DOHH2 (cell line): ENCODE data around the gene TMEM164.

Experiments
- H3F3A ChIP-seq: fragments of 200-600 bp; sonication (generic), shearing (Covaris generic); 2 replicates; pipeline ENCODE4 v1.6.0; 2016; ENCODE audit warnings: antibody characterized with exemption, mild to moderate bottlenecking; ENCODE audit not compliant: control insufficient read depth, insufficient read depth
- H3K27ac ChIP-seq: fragments of 200-600 bp; sonication (generic); 2 replicates; pipeline ENCODE4 v1.5.1; 2014; ENCODE audit warnings: low read depth, mild to moderate bottlenecking, low read length, moderate library complexity
- H3K27me3 ChIP-seq: fragments of 200-600 bp; sonication (generic); 2 replicates; pipeline ENCODE4 v1.6.1; 2014; ENCODE audit warnings: mild to moderate bottlenecking, low read length, mixed read lengths; ENCODE audit not compliant: control insufficient read depth
- H3K36me3 ChIP-seq: fragments of 200-600 bp; sonication (generic); 2 replicates; pipeline ENCODE4 v1.6.1; 2014; ENCODE audit warnings: mild to moderate bottlenecking, low read length, moderate library complexity, mixed read lengths; ENCODE audit not compliant: control insufficient read depth
- H3K4me1 ChIP-seq: fragments of 200-600 bp; sonication (generic); 2 replicates; pipeline ENCODE4 v1.6.1; 2014; ENCODE audit warnings: mild to moderate bottlenecking, low read length, mixed read lengths; ENCODE audit not compliant: control insufficient read depth
- H3K4me2 ChIP-seq: fragments of 200-600 bp; sonication (generic); 2 replicates; pipeline ENCODE4 v1.6.0; 2014; ENCODE audit warnings: mild to moderate bottlenecking, low read length, moderate library complexity
- H3K4me3 ChIP-seq: fragments of 200-600 bp; sonication (generic); 2 replicates; pipeline ENCODE4 v1.5.1; 2014; ENCODE audit warnings: mild to moderate bottlenecking, low read length, mixed read lengths
- H3K79me2 ChIP-seq: fragments of 200-600 bp; sonication (generic); 2 replicates; pipeline ENCODE4 v1.6.1; 2014; ENCODE audit warnings: mild to moderate bottlenecking, low read length, mixed read lengths; ENCODE audit not compliant: control insufficient read depth
- H3K9me2 ChIP-seq: fragments of 200-600 bp; sonication (generic); replicated peaks from 2 replicates; pipeline ENCODE4 v1.6.1; 2014; ENCODE audit warnings: mild to moderate bottlenecking, low read length, mixed read lengths; ENCODE audit not compliant: control insufficient read depth
- H3K9me3 ChIP-seq: fragments of 200-600 bp; sonication (generic); 2 replicates; pipeline ENCODE4 v1.6.1; 2014; ENCODE audit warnings: antibody characterized with exemption, low read length, mixed read lengths; ENCODE audit not compliant: control insufficient read depth, insufficient read depth
- H4K20me1 ChIP-seq: fragments of 200-600 bp; sonication (generic); 2 replicates; pipeline ENCODE4 v1.6.0; 2014; ENCODE audit warnings: low read depth, mild to moderate bottlenecking, antibody characterized with exemption, low read length, moderate library complexity; ENCODE audit not compliant: control insufficient read depth, insufficient read depth
- EZH2phosphoT487 ChIP-seq: fragments of 200-600 bp; sonication (generic); IDR thresholded peaks from 2 replicates; pipeline ENCODE4 v1.6.1; 2017; ENCODE audit warnings: borderline replicate concordance, mild to moderate bottlenecking, antibody characterized with exemption, low read length, moderate library complexity, mixed read lengths
- TF ChIP-seq, protein P1 (sequence below): fragments of 200-600 bp; sonication (generic); IDR thresholded peaks from one replicate; pipeline ENCODE4 v1.5.1; 2014; ENCODE audit warnings: antibody characterized with exemption, mild to moderate bottlenecking, low read depth, low read length; ENCODE audit not compliant: poor library complexity, severe bottlenecking

The TMEM164 gene

GRCh38 chrX:110053453-110053852 lies 50.5 kb downstream of the TMEM164 start:
- Histone ChIP-seq H3K4me2 (no peak overlapping the region), H3K4me3 (no peak overlapping the region), H4K20me1 (no peaks in the 10 kb centered on the region), H3K27ac (no peak overlapping the region), H3K27me3 (no peaks in the 10 kb centered on the region), H3K9me3 (no peaks in the 10 kb centered on the region), H3F3A (no peaks in the 10 kb centered on the region), H3K9me2 (no peaks in the 10 kb centered on the region), H3K4me1 (no peaks in the 10 kb centered on the region), H3K36me3 (no peaks in the 10 kb centered on the region), H3K79me2 (no peaks in the 10 kb centered on the region)
- no peak for TF ChIP-seq EZH2phosphoT487
- TF ChIP-seq, protein P1, sequence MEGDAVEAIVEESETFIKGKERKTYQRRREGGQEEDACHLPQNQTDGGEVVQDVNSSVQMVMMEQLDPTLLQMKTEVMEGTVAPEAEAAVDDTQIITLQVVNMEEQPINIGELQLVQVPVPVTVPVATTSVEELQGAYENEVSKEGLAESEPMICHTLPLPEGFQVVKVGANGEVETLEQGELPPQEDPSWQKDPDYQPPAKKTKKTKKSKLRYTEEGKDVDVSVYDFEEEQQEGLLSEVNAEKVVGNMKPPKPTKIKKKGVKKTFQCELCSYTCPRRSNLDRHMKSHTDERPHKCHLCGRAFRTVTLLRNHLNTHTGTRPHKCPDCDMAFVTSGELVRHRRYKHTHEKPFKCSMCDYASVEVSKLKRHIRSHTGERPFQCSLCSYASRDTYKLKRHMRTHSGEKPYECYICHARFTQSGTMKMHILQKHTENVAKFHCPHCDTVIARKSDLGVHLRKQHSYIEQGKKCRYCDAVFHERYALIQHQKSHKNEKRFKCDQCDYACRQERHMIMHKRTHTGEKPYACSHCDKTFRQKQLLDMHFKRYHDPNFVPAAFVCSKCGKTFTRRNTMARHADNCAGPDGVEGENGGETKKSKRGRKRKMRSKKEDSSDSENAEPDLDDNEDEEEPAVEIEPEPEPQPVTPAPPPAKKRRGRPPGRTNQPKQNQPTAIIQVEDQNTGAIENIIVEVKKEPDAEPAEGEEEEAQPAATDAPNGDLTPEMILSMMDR: no peak

- Histone ChIP-seq H3K9me2 (no peaks in the 10 kb centered on the region), H3K27me3 (no peaks in the 10 kb centered on the region), H3K4me3 (no peak overlapping the region)
These were observed 52.7 kb downstream of the TMEM164 start for GRCh38 chrX:110055616-110056015.

DNA sequence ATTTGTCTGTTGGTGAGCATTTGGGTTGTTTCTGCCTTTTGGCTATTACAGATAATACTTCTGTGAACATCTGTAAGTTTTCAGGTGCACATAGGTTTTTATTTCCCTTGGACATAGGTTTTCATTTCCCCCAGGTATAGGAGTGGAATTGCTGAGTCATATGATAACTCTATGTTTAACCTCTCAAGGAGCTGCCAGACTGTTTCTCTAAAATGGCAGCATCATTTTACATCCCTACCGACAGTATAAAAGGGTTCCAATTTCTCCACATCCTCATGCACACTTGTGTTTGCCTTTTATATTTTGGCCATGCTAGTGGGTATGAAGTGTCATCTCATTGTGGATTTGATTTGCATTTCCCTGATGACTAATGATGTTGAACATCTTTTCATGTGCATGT lies 53.5 kb downstream of the TMEM164 start:
- H3K27ac ChIP-seq: no peak overlapping the region

More at GRCh38 chrX:110055616-110056015, 52.7 kb downstream of the TMEM164 start:
- H3F3A ChIP-seq: no peaks in the 10 kb centered on the region
- no peak for TF ChIP-seq EZH2phosphoT487
- TF ChIP-seq, protein P1: no peak
- no peaks in the 10 kb centered on the region for H3K4me1 ChIP-seq
- no peaks in the 10 kb centered on the region for H4K20me1 ChIP-seq
- H3K36me3 ChIP-seq: no peaks in the 10 kb centered on the region
- no peak overlapping the region for H3K4me2 ChIP-seq
- no peak overlapping the region for H3K27ac ChIP-seq
- H3K9me3 ChIP-seq: no peaks in the 10 kb centered on the region
- no peaks in the 10 kb centered on the region for H3K79me2 ChIP-seq

More for the DNA sequence above, 53.5 kb downstream of the TMEM164 start:
- H3K36me3 ChIP-seq: no peaks in the 10 kb centered on the region
- TF ChIP-seq, protein P1: no peak
- TF ChIP-seq EZH2phosphoT487: no peak
- no peak overlapping the region for H3K4me3 ChIP-seq
- H4K20me1 ChIP-seq: no peaks in the 10 kb centered on the region
- H3K4me1 ChIP-seq: no peaks in the 10 kb centered on the region
- no peaks in the 10 kb centered on the region for H3K79me2 ChIP-seq
- H3K4me2 ChIP-seq: no peak overlapping the region
- H3F3A ChIP-seq: no peaks in the 10 kb centered on the region
- H3K27me3 ChIP-seq: no peaks in the 10 kb centered on the region
- no peaks in the 10 kb centered on the region for H3K9me3 ChIP-seq
- no peaks in the 10 kb centered on the region for H3K9me2 ChIP-seq
